ENCODE results near the gene FRG1. TPM values are rescaled to one million over a fixed set of nuclear protein-coding genes. Genes with fewer than 3 reads are reported as not detected.
A peak's percentile ranks its signal among the peaks of the same experiment; 100 is the strongest.
"Not testable (repeated sequence)": the region's sequence is repeated elsewhere in the genome, so short reads cannot be mapped to it uniquely, and the experiment has no call there.

Gene FRG1
- total RNA-seq (10 to 100 TPM; 34.2 to 45.9 (median 41.2) TPM), polyA plus RNA-seq (10 to 100 TPM; 36.2 to 55.3 (median 44.4) TPM)
- long read RNA-seq, donor 1, transcript FRG1-201 (9 exons, 1,074 nt), result major isoform, 19 of 19 reads
- long read RNA-seq, donor 1, partial matches to known transcripts, result 0 of 19 reads
- long read RNA-seq, donor 1, other reads (novel, unspliced or antisense), result 0 of 19 reads
- long read RNA-seq, donor 2, transcript FRG1-201 (9 exons, 1,074 nt), result major isoform, 10 of 11 reads
- long read RNA-seq, donor 2, partial matches to known transcripts, result 0 of 11 reads
- long read RNA-seq, donor 2, other reads (novel, unspliced or antisense), result 0 of 11 reads

GRCh38 chr4:189940178-189941004, at the start of gene FRG1:
TSS of gene FRG1 (plus strand) at chr4:189940872. CDS start at chr4:189941010, 138 bp downstream.
- peak; percentile 99 for DNase-seq
- Histone ChIP-seq H3K27me3 (replicated peaks in 1 of 7) (no peaks in the 10 kb centered on the region), H3K4me3 (peak within 1 kb of the TSS; percentile 71 to 87 (median 80)), H3K36me3 (peaks cover 0 to 18% (median 0%) of the 10 kb centered on the region in 6 donors), H3K4me1 (peaks cover 13 to 57% (median 44%) of the 10 kb centered on the region in 6 donors), H3K27ac (peak within 1 kb of the TSS; percentile 85 to 96 (median 92)), H3K9me3 (peaks cover 0 to 3% (median 0%) of the 10 kb centered on the region in 8 donors)
- TF ChIP-seq POLR2A (IDR thresholded peaks at IDR 0.05) (peak in 2 of 3 donors; percentile 34 to 53), CTCF (IDR thresholded peaks at IDR 0.05 in 8 of 11, conservative IDR thresholded peaks at IDR 0.05 in 3 of 11) (peak; percentile 67 to 98 (median 94)), POLR2AphosphoS5 (IDR thresholded peaks at IDR 0.05) (peak; percentile 90 to 96 (median 90))
- intact Hi-C loops (cut with DNase I; ENCODE audit: low total_unique reads), result no loop called here
- WGBS, 5 donors, result 5 to 8% (median 6%) methylated on average over 47 to 70 of the region's 70 CpGs

GRCh38 chr4:189897667-189898066, 43.0 kb upstream of the FRG1 start:
- Histone ChIP-seq H3K9me3 (no peaks in the 10 kb centered on the region), H3K27me3 (replicated peaks in 1 of 7) (no peaks in the 10 kb centered on the region), H3K4me3 (no peak overlapping the region), H3K4me1 (no peaks in the 10 kb centered on the region), H3K27ac (no peak overlapping the region), H3K36me3 (no peaks in the 10 kb centered on the region)
- intact Hi-C loops (cut with DNase I; ENCODE audit: low total_unique reads), result no loop called here
- no peak for TF ChIP-seq POLR2A (IDR thresholded peaks at IDR 0.05)
- WGBS, 5 donors, result 74 to 89% (median 83%) methylated on average over 3 of the region's 3 CpGs
- no peak for DNase-seq

DNA sequence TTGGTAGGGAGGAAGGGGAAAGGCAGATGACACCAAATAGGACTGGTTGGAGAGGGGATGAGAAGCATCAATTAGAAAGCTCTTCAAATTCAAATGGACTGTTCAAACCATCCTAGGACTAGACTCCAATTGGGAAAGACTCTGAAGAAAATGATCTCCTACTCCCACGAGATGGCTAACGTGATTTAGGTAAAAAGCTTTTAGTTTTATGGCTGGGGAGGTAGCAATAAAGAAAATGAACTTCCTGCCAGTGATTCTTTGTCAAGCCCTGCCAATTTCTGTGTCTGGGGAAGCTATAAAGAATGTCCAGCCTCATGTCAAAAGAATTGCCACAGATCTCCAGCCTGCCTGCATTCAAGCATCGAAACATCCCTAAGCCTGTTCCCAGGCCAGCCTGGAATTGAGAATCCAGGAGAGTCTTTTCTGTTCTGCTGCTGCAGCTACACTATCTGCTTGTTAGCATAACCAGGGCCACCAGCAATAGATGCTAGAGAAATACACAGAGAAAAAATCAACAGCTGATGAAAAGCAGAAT, 41.1 kb upstream of the FRG1 start:
- H3K27me3 ChIP-seq (replicated peaks in 1 of 7); H3K27ac ChIP-seq; intact Hi-C loops (cut with DNase I; ENCODE audit: low total_unique reads); H3K9me3 ChIP-seq; H3K36me3 ChIP-seq; H3K4me3 ChIP-seq; H3K4me1 ChIP-seq; DNase-seq: not testable (repeated sequence)
- 56 to 67% (median 60%) methylated on average over 3 of the region's 3 CpGs for WGBS, 5 donors

- WGBS, 5 donors, result 39 to 48% (median 41%) methylated on average over 6 of the region's 6 CpGs
- DNase-seq; H3K27ac ChIP-seq; H3K27me3 ChIP-seq (replicated peaks in 1 of 7); H3K4me1 ChIP-seq; H3K36me3 ChIP-seq; intact Hi-C loops (cut with DNase I; ENCODE audit: low total_unique reads); H3K4me3 ChIP-seq; H3K9me3 ChIP-seq: not testable (repeated sequence)
- TF ChIP-seq CTCF (IDR thresholded peaks at IDR 0.05 in 8 of 11, conservative IDR thresholded peaks at IDR 0.05 in 3 of 11), result peak; percentile 15 to 72 (median 55)
Observed at GRCh38 chr4:189904420-189905027, 36.1 kb upstream of the FRG1 start.

Data from spleen (tissue), 13 donors.